Neuronal stem cell (in vitro differentiated cells): ENCODE data around the gene WWP2.

Source experiments
- DNase-seq: peaks from one replicate; pipeline ENCODE4 v3.0.0-alpha.2; 2013; ENCODE audit warnings: low spot score
- H2AFZ ChIP-seq: one replicate; pipeline ENCODE4 v1.6.1; 2013; ENCODE audit warnings: mild to moderate bottlenecking, low read length, inconsistent platforms
- H2AK5ac ChIP-seq: 2 replicates; pipeline ENCODE4 v1.6.1; 2013; ENCODE audit warnings: low read depth, mild to moderate bottlenecking, inconsistent platforms, low read length, moderate library complexity, mixed read lengths
- H2BK120ac ChIP-seq: 2 replicates; pipeline ENCODE4 v1.6.1; 2013; ENCODE audit warnings: low read depth, mild to moderate bottlenecking, inconsistent platforms, low read length, moderate library complexity, mixed read lengths
- H2BK12ac ChIP-seq: one replicate; pipeline ENCODE4 v1.6.1; 2013; ENCODE audit warnings: low read length, inconsistent platforms
- H2BK15ac ChIP-seq: 2 replicates; pipeline ENCODE4 v1.6.1; 2013; ENCODE audit warnings: mild to moderate bottlenecking, low read length, inconsistent platforms, mixed read lengths
- H2BK5ac ChIP-seq: one replicate; pipeline ENCODE4 v1.6.1; 2013; ENCODE audit warnings: inconsistent platforms, mild to moderate bottlenecking, low read length, moderate library complexity
- H3K14ac ChIP-seq: one replicate; pipeline ENCODE4 v1.6.1; 2013; ENCODE audit warnings: low read length, inconsistent platforms
- H3K18ac ChIP-seq: 2 replicates; pipeline ENCODE4 v1.6.1; 2013; ENCODE audit warnings: low read length, inconsistent platforms
- H3K23ac ChIP-seq: 2 replicates; pipeline ENCODE4 v1.6.1; 2013; ENCODE audit warnings: low read depth, mild to moderate bottlenecking, mixed read lengths, low read length, inconsistent platforms; ENCODE audit not compliant: poor library complexity
- H3K27ac ChIP-seq: replicated peaks from 3 replicates; pipeline ENCODE4 v1.5.1; 2013; ENCODE audit warnings: low read length, inconsistent platforms
- H3K27me3 ChIP-seq, 3 experiments: 2 replicates each; pipeline ENCODE4 v1.6.1; 2013; ENCODE audit warnings: low read length in 3 of 3, mild to moderate bottlenecking in 2 of 3, inconsistent platforms in 1 of 3, low read depth in 1 of 3, mixed read lengths in 1 of 3, moderate library complexity in 1 of 3; ENCODE audit not compliant: control insufficient read depth in 3 of 3, insufficient read depth in 3 of 3
- H3K36me3 ChIP-seq, 2 donors: replicated peaks in 1 of 2; 2 replicates each; pipeline ENCODE4 v1.6.1; 2013; ENCODE audit warnings: low read length in 2 of 2; ENCODE audit not compliant: control insufficient read depth in 2 of 2, insufficient read depth in 2 of 2
- H3K4ac ChIP-seq: 2 replicates; pipeline ENCODE4 v1.6.1; 2013; ENCODE audit warnings: inconsistent platforms, mild to moderate bottlenecking, low read length, moderate library complexity
- H3K4me1 ChIP-seq, 2 donors: 1 replicate in 1 of 2; 2 replicates in 1 of 2; pipeline ENCODE4 v1.6.1; 2013; ENCODE audit warnings: low read length in 2 of 2, low read depth in 1 of 2; ENCODE audit not compliant: control insufficient read depth in 2 of 2, insufficient read depth in 1 of 2
- H3K4me2 ChIP-seq: one replicate; pipeline ENCODE4 v1.6.1; 2013; ENCODE audit warnings: mild to moderate bottlenecking, low read length, inconsistent platforms; ENCODE audit not compliant: insufficient read depth, poor library complexity, severe bottlenecking
- H3K4me3 ChIP-seq, 2 donors: 2 replicates each; pipeline ENCODE4 v1.5.1; 2013; ENCODE audit warnings: low read length in 2 of 2, mild to moderate bottlenecking in 2 of 2, inconsistent platforms in 1 of 2, moderate library complexity in 1 of 2
- H3K79me1 ChIP-seq: one replicate; pipeline ENCODE4 v1.6.1; 2013; ENCODE audit warnings: low read depth, mild to moderate bottlenecking, inconsistent platforms, low read length, moderate library complexity
- H3K9ac ChIP-seq: one replicate; pipeline ENCODE4 v1.6.1; 2013; ENCODE audit warnings: mild to moderate bottlenecking, low read depth, low read length, inconsistent platforms; ENCODE audit not compliant: poor library complexity
- H3K9me3 ChIP-seq, 2 donors: replicated peaks in 1 of 2; 2 replicates each; pipeline versions ENCODE3 to v1.6.1; 2013; ENCODE audit warnings: low read length in 2 of 2, mild to moderate bottlenecking in 2 of 2, inconsistent platforms in 1 of 2, low read depth in 1 of 2, mixed read lengths in 1 of 2, moderate library complexity in 1 of 2; ENCODE audit not compliant: control insufficient read depth in 2 of 2, insufficient read depth in 1 of 2
- H4K8ac ChIP-seq: one replicate; pipeline ENCODE4 v1.6.1; 2013; ENCODE audit warnings: low read depth, mild to moderate bottlenecking, inconsistent platforms, low read length, moderate library complexity
- H4K91ac ChIP-seq: one replicate; pipeline ENCODE4 v1.6.1; 2013; ENCODE audit warnings: low read length, low read depth, mild to moderate bottlenecking, inconsistent platforms; ENCODE audit not compliant: poor library complexity
- WGBS, 2 donors: extraction: QIAGEN DNeasy Blood & Tissue Kit; methylation state at CpG; one replicate each; pipeline ENCODE4 v1.1.7; 2013; ENCODE audit warnings: missing lambda C conversion rate in 2 of 2, mixed read lengths in 1 of 2; ENCODE audit not compliant: insufficient read length in 2 of 2, insufficient replicate concordance in 1 of 2; ENCODE audit errors: extremely low coverage in 2 of 2; 5-methylcytosine and 5-hydroxymethylcytosine counted together

The WWP2 gene

DNA sequence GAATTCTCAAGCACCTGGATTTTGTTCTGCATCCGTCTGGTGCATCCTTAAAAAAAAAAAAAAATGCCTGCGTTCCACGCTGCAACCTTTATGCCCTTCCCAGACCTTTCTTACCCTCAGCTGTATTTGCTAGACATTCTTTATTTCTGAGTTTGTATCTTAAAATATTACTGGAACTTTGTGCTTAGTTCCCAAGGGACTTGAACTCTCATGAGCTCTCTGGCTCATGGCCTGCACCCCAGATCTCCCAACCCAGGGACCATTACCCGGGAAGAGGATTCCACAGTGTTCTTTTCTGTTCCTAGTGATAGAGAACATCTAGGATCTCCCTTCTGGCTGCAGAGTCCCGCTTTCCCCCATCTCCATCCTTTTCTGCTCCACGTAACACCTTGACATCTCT lies 160.1 kb downstream of the WWP2 start:
- Histone ChIP-seq H2AFZ (no peak overlapping the region), H3K4me3 (no peak overlapping the region), H3K18ac (no peak overlapping the region), H3K4me1 (peaks cover 13 to 14% of the 10 kb centered on the region in 2 donors), H2BK12ac (no peak overlapping the region), H3K79me1 (no peaks in the 10 kb centered on the region), H3K4ac (no peak overlapping the region), H3K14ac (no peak overlapping the region), H3K27me3 (no peaks in the 10 kb centered on the region), H4K8ac (no peak overlapping the region), H4K91ac (no peak overlapping the region), H2BK15ac (no peak overlapping the region), H2AK5ac (no peak overlapping the region), H3K27ac (no peak overlapping the region), H3K9me3 (no peaks in the 10 kb centered on the region), H2BK120ac (no peak overlapping the region), H3K23ac (no peak overlapping the region), H2BK5ac (no peak overlapping the region), H3K9ac (no peak overlapping the region), H3K36me3 (peaks cover 0 to 5% of the 10 kb centered on the region in 2 donors), H3K4me2 (no peak overlapping the region)
- WGBS, 2 donors = no CpG with 5 or more reads among the region's 6 CpGs
- DNase-seq = no peak

GRCh38 chr16:69924041-69924775 lies 162.1 kb downstream of the WWP2 start:
- Histone ChIP-seq H3K27ac (no peak overlapping the region), H3K4me3 (no peak overlapping the region), H3K9me3 (no peaks in the 10 kb centered on the region), H2AFZ (no peak overlapping the region), H3K23ac (no peak overlapping the region), H2AK5ac (no peak overlapping the region), H3K27me3 (no peaks in the 10 kb centered on the region), H3K36me3 (peaks cover 0 to 7% of the 10 kb centered on the region in 2 donors), H4K8ac (no peak overlapping the region), H3K4me2 (no peak overlapping the region), H2BK5ac (no peak overlapping the region), H3K4ac (no peak overlapping the region), H3K79me1 (no peaks in the 10 kb centered on the region), H2BK15ac (no peak overlapping the region), H3K9ac (no peak overlapping the region), H2BK12ac (no peak overlapping the region), H3K4me1 (peaks cover 4% of the 10 kb centered on the region in 2 donors), H3K14ac (no peak overlapping the region), H2BK120ac (no peak overlapping the region), H4K91ac (no peak overlapping the region), H3K18ac (no peak overlapping the region)
- no peak for DNase-seq
- WGBS, 2 donors = no CpG with 5 or more reads among the region's 11 CpGs

GRCh38 chr16:69924777-69925191 lies 162.7 kb downstream of the WWP2 start:
- H2BK5ac ChIP-seq = no peak overlapping the region

GRCh38 chr16:69925311-69925710 lies 163.2 kb downstream of the WWP2 start:
- Histone ChIP-seq H2BK5ac (no peak overlapping the region), H3K79me1 (no peaks in the 10 kb centered on the region), H3K18ac (no peak overlapping the region), H3K9ac (no peak overlapping the region), H3K9me3 (no peaks in the 10 kb centered on the region), H2AK5ac (no peak overlapping the region), H3K14ac (no peak overlapping the region), H3K27me3 (no peaks in the 10 kb centered on the region), H2BK120ac (no peak overlapping the region), H3K36me3 (peaks cover 0 to 16% of the 10 kb centered on the region in 2 donors), H3K4me2 (no peak overlapping the region), H2AFZ (no peak overlapping the region), H3K27ac (no peak overlapping the region), H4K91ac (no peak overlapping the region), H3K4me1 (peaks cover 4% of the 10 kb centered on the region in 2 donors), H4K8ac (no peak overlapping the region), H3K4me3 (no peak overlapping the region), H2BK15ac (no peak overlapping the region), H3K23ac (no peak overlapping the region), H2BK12ac (no peak overlapping the region), H3K4ac (no peak overlapping the region)
- no peak for DNase-seq
- no CpG with 5 or more reads among the region's 8 CpGs for WGBS, 2 donors

More at GRCh38 chr16:69924777-69925191, 162.7 kb downstream of the WWP2 start:
- Histone ChIP-seq H4K8ac (no peak overlapping the region), H3K9me3 (no peaks in the 10 kb centered on the region), H4K91ac (no peak overlapping the region), H2AFZ (no peak overlapping the region), H3K27ac (no peak overlapping the region), H3K4me1 (peaks cover 4% of the 10 kb centered on the region in 2 donors), H2BK120ac (no peak overlapping the region), H3K79me1 (no peaks in the 10 kb centered on the region), H3K9ac (no peak overlapping the region), H3K4me2 (no peak overlapping the region), H3K23ac (no peak overlapping the region), H3K36me3 (peaks cover 0 to 13% of the 10 kb centered on the region in 2 donors), H2AK5ac (no peak overlapping the region), H3K4me3 (no peak overlapping the region), H3K27me3 (no peaks in the 10 kb centered on the region), H3K18ac (peak overlapping the region; percentile 66), H3K14ac (no peak overlapping the region), H2BK15ac (no peak overlapping the region), H2BK12ac (no peak overlapping the region), H3K4ac (no peak overlapping the region)
- DNase-seq = no peak
- WGBS, 2 donors = no CpG with 5 or more reads among the region's 19 CpGs
